IMR-90 (cell line): ENCODE data around the gene CLIC5. TPM values are rescaled to one million over a fixed set of nuclear protein-coding genes. Genes with fewer than 3 reads are reported as not detected.

Experiments used
- ATAC-seq: fragments of 200-7000 bp; cut with Tn5 transposase; 2 replicates; pipeline ENCODE4 v1.9.1; 2020; ENCODE audit warnings: low read depth, mild to moderate bottlenecking, moderate library complexity
- BruUV-seq: library from RNA; stranded (reverse); fragments of 400-500 nt; replicated peaks from 2 replicates; lab custom pipeline; 2021; lab: Mats Ljungman, UMichigan
- CTCF ChIA-PET: fragments of 300-600 bp; formaldehyde crosslinking; extraction: SDS; loops from one replicate; lab custom pipeline; 2021; ENCODE audit warnings: antibody characterized with exemption; lab: Yijun Ruan, JAX
- POLR2A ChIA-PET: fragments of 300-600 bp; sonication (Branson Sonifier 250); formaldehyde crosslinking; loops from one replicate; lab custom pipeline; 2022; ENCODE audit warnings: antibody characterized with exemption; ENCODE audit not compliant: unreplicated experiment; lab: Charles Lee
- DNase-seq: peaks from one replicate; pipeline ENCODE4 v3.0.0; 2013
- H2AFZ ChIP-seq: replicated peaks from 2 replicates; pipeline ENCODE3; 2013; ENCODE audit warnings: low read length, mild to moderate bottlenecking; ENCODE audit not compliant: poor library complexity
- H2AK5ac ChIP-seq: 2 replicates; pipeline ENCODE4 v1.6.1; 2013; ENCODE audit warnings: low read depth, low read length, inconsistent platforms
- H2AK9ac ChIP-seq: replicated peaks from 2 replicates; pipeline ENCODE3; 2013; ENCODE audit warnings: mild to moderate bottlenecking, low read depth, low read length, moderate library complexity; ENCODE audit not compliant: poor library complexity
- H2BK120ac ChIP-seq: 2 replicates; pipeline ENCODE4 v1.6.1; 2013; ENCODE audit warnings: low read depth, low read length, inconsistent platforms
- H2BK15ac ChIP-seq: 3 replicates; pipeline ENCODE4 v1.6.1; 2013; ENCODE audit warnings: low read depth, low read length, inconsistent platforms
- H2BK20ac ChIP-seq: 2 replicates; pipeline ENCODE4 v1.6.1; 2013; ENCODE audit warnings: low read depth, mild to moderate bottlenecking, inconsistent platforms, low read length, moderate library complexity
- H2BK5ac ChIP-seq: 2 replicates; pipeline ENCODE4 v1.6.1; 2013; ENCODE audit warnings: mild to moderate bottlenecking, low read depth, low read length, inconsistent platforms; ENCODE audit not compliant: poor library complexity, severe bottlenecking
- H3K14ac ChIP-seq: replicated peaks from 2 replicates; pipeline ENCODE4 v1.6.1; 2013; ENCODE audit warnings: low read depth, low read length, inconsistent platforms
- H3K18ac ChIP-seq: 2 replicates; pipeline ENCODE4 v1.6.1; 2013; ENCODE audit warnings: low read depth, low read length, control low read depth
- H3K23ac ChIP-seq: 2 replicates; pipeline ENCODE4 v1.6.1; 2013; ENCODE audit warnings: low read depth, low read length, inconsistent platforms
- H3K27ac ChIP-seq: 2 replicates; pipeline ENCODE4 v1.5.1; 2013; ENCODE audit warnings: mild to moderate bottlenecking, control low read depth, low read length; ENCODE audit not compliant: insufficient read depth
- H3K27me3 ChIP-seq: 2 replicates; pipeline ENCODE4 v1.6.1; 2013; ENCODE audit warnings: low read length; ENCODE audit not compliant: control insufficient read depth, insufficient read depth
- H3K36me3 ChIP-seq: 2 replicates; pipeline ENCODE4 v1.6.1; 2013; ENCODE audit warnings: low read length, mixed read lengths; ENCODE audit not compliant: control insufficient read depth, insufficient read depth
- H3K4ac ChIP-seq: 2 replicates; pipeline ENCODE4 v1.6.1; 2013; ENCODE audit warnings: low read depth, low read length, inconsistent platforms
- H3K4me1 ChIP-seq: 2 replicates; pipeline ENCODE4 v1.6.1; 2013; ENCODE audit warnings: low read length, mixed read lengths; ENCODE audit not compliant: control insufficient read depth, insufficient read depth
- H3K4me2 ChIP-seq: 2 replicates; pipeline ENCODE4 v1.6.1; 2013; ENCODE audit warnings: low read depth, mild to moderate bottlenecking, control low read depth, low read length, moderate library complexity
- H3K4me3 ChIP-seq: 2 replicates; pipeline ENCODE4 v1.5.1; 2013; ENCODE audit warnings: low read depth, mild to moderate bottlenecking, control low read depth, low read length, moderate library complexity; ENCODE audit not compliant: insufficient read depth
- H3K56ac ChIP-seq: 2 replicates; pipeline ENCODE4 v1.6.1; 2013; ENCODE audit warnings: low read length, inconsistent platforms; ENCODE audit not compliant: insufficient read depth; ENCODE audit errors: extremely low read depth
- H3K79me1 ChIP-seq, 2 experiments: 2 replicates each; pipeline ENCODE4 v1.6.1; 2013; ENCODE audit warnings: low read length in 2 of 2, inconsistent platforms in 1 of 2, low read depth in 1 of 2
- H3K9ac ChIP-seq: 2 replicates; pipeline ENCODE4 v1.6.1; 2013; ENCODE audit warnings: low read depth, low read length, control low read depth
- H3K9me1 ChIP-seq: 2 replicates; pipeline ENCODE4 v1.6.1; 2013; ENCODE audit warnings: low read length, inconsistent platforms; ENCODE audit not compliant: insufficient read depth
- H3K9me3 ChIP-seq: 2 replicates; pipeline ENCODE4 v1.6.1; 2013; ENCODE audit warnings: low read length; ENCODE audit not compliant: control insufficient read depth, insufficient read depth
- H4K20me1 ChIP-seq: 2 replicates; pipeline ENCODE4 v1.6.1; 2013; ENCODE audit warnings: low read length, inconsistent platforms; ENCODE audit not compliant: insufficient read depth
- H4K5ac ChIP-seq: 2 replicates; pipeline ENCODE4 v1.6.1; 2013; ENCODE audit warnings: mild to moderate bottlenecking, low read depth, low read length, control low read depth
- H4K8ac ChIP-seq, 2 experiments: 2 replicates each; pipeline ENCODE4 v1.6.1; 2013; ENCODE audit warnings: low read depth in 2 of 2, low read length in 2 of 2, control low read depth in 1 of 2, inconsistent platforms in 1 of 2
- H4K91ac ChIP-seq: 2 replicates; pipeline ENCODE4 v1.6.1; 2013; ENCODE audit warnings: low read depth, low read length, inconsistent platforms; ENCODE audit not compliant: insufficient read depth
- BHLHE40 ChIP-seq: fragments of 150-350 bp; IDR thresholded peaks from 2 replicates; pipeline ENCODE4 v1.6.1; 2016; ENCODE audit warnings: mild to moderate bottlenecking, low read depth, low read length
- CEBPB ChIP-seq: IDR thresholded peaks from 2 replicates; pipeline ENCODE4 v1.6.1; 2012; ENCODE audit warnings: low read depth, low read length, improper control_type of control experiment
- CTCF ChIP-seq: conservative IDR thresholded peaks from 2 replicates; pipeline ENCODE4 v1.5.1; 2012; ENCODE audit warnings: mild to moderate bottlenecking, low read depth, low read length, improper control_type of control experiment
- ELK1 ChIP-seq: fragments of 150-350 bp; IDR thresholded peaks from 2 replicates; pipeline ENCODE4 v1.6.1; 2016; ENCODE audit warnings: low read depth, mild to moderate bottlenecking, low read length, moderate library complexity, borderline replicate concordance
- FOS ChIP-seq: fragments of 150-350 bp; IDR thresholded peaks from 2 replicates; pipeline ENCODE4 v1.6.1; 2016; ENCODE audit warnings: low read depth, low read length
- MAFK ChIP-seq: IDR thresholded peaks from 2 replicates; pipeline ENCODE4 v1.6.1; 2012; ENCODE audit warnings: low read depth, low read length, improper control_type of control experiment
- MAZ ChIP-seq: IDR thresholded peaks from 2 replicates; pipeline ENCODE4 v1.6.1; 2012; ENCODE audit warnings: low read depth, mild to moderate bottlenecking, low read length, improper control_type of control experiment, moderate library complexity, borderline replicate concordance
- MXI1 ChIP-seq: IDR thresholded peaks from 2 replicates; pipeline ENCODE4 v1.6.1; 2012; ENCODE audit warnings: low read depth, mild to moderate bottlenecking, low read length, moderate library complexity, borderline replicate concordance
- POLR2A ChIP-seq: IDR thresholded peaks from 2 replicates; pipeline ENCODE4 v1.6.1; 2012; ENCODE audit warnings: mild to moderate bottlenecking, low read depth, low read length
- RAD21 ChIP-seq: IDR thresholded peaks from 2 replicates; pipeline ENCODE4 v1.6.1; 2012; ENCODE audit warnings: low read length, improper control_type of control experiment
- RCOR1 ChIP-seq: IDR thresholded peaks from 2 replicates; pipeline ENCODE4 v1.6.1; 2012; ENCODE audit warnings: mild to moderate bottlenecking, low read length, improper control_type of control experiment; ENCODE audit not compliant: insufficient replicate concordance
- SMC3 ChIP-seq: fragments of 150-350 bp; IDR thresholded peaks from 2 replicates; pipeline ENCODE4 v1.6.1; 2016; ENCODE audit warnings: low read depth, mild to moderate bottlenecking, antibody characterized with exemption, low read length, moderate library complexity
- WGBS, 2 experiments: methylation state at CpG; one replicate each; pipeline versions ENCODE4 v1.1.5 to v1.1.7; 2013; ENCODE audit warnings: missing lambda C conversion rate in 2 of 2; ENCODE audit not compliant: insufficient read length in 1 of 2; ENCODE audit errors: extremely low coverage in 2 of 2; 5-methylcytosine and 5-hydroxymethylcytosine counted together
- dilution Hi-C: fragments of 300-500 bp; cut with HindIII; formaldehyde crosslinking; loops from one replicate; pipeline ENCODE4 v1.14.3; 2018; ENCODE audit warnings: low sequenced_read_pairs; ENCODE audit not compliant: unreplicated experiment
- in situ Hi-C: fragments of 300-500 bp; cut with MboI; formaldehyde crosslinking; loops from 3 replicates; pipeline ENCODE4 v1.14.3; 2019; ENCODE audit warnings: low sequenced_read_pairs, inconsistent platforms, mixed read lengths
- intact Hi-C: fragments of 100-400 bp; cut with micrococcal nuclease; formaldehyde crosslinking; loops from 2 replicates; pipeline ENCODE4 v1.10.0; 2022
- polyA plus RNA-seq, 3 experiments: library from polyadenylated mRNA; depleted of rRNA; stranded (reverse); fragments of >200 nt; gene quantifications; 2 replicates each; pipeline ENCODE4 v1.2.3, GENCODE V29; 2012; ENCODE audit warnings: low replicate concordance in 1 of 3
- total RNA-seq: library from RNA; depleted of rRNA; stranded (reverse); fragments of >200 nt; gene quantifications from 2 replicates; pipeline ENCODE4 v1.2.3, GENCODE V29; 2012

CLIC5 gene
- total and polyA plus RNA-seq, 2 of the 4 experiments (the other 2 are of a cell fraction), result not detected

- POLR2A ChIA-PET, result no interaction called here
- no peak for DNase-seq
- CTCF ChIA-PET, result interaction anchor here (0.6 kb wide), 1 partner anchor 241 kb away, joined by 3 read pairs; no protein-coding TSS in a partner anchor
Observed at GRCh38 chr6:45880159-45880558, 135.5 kb downstream of the CLIC5 start.

More at GRCh38 chr6:45880159-45880558, 135.5 kb downstream of the CLIC5 start:
- no peak overlapping the region for H3K4me3 ChIP-seq
- ATAC-seq, result no peak; the same call in 1 of the 2 replicates
- H2BK20ac ChIP-seq, result no peak overlapping the region
- H3K27me3 ChIP-seq, result peaks cover 11% of the 10 kb centered on the region
- H3K4me1 ChIP-seq, result no peaks in the 10 kb centered on the region
- H3K9me1 ChIP-seq, result no peaks in the 10 kb centered on the region
- H3K79me1 ChIP-seq, result no peaks in the 10 kb centered on the region
- in situ Hi-C loops (no loop called here), dilution Hi-C loops (no loop called here), intact Hi-C loops (no loop called here)
- H4K8ac ChIP-seq, result no peak overlapping the region
- no peak overlapping the region for H2BK120ac ChIP-seq
- H3K4me2 ChIP-seq, result no peak overlapping the region
- no peak overlapping the region for H2BK15ac ChIP-seq
- H3K18ac ChIP-seq, result no peak overlapping the region
- no peaks in the 10 kb centered on the region for H4K20me1 ChIP-seq
- H3K36me3 ChIP-seq, result no peaks in the 10 kb centered on the region
- no peak overlapping the region for H3K14ac ChIP-seq
- BruUV-seq, result no TSS peak
- no peak overlapping the region for H3K56ac ChIP-seq
- no peaks in the 10 kb centered on the region for H3K9me3 ChIP-seq
- H3K27ac ChIP-seq, result no peak overlapping the region
- H2AK5ac ChIP-seq, result no peak overlapping the region
- H2AFZ ChIP-seq, result no peak overlapping the region
- no peak overlapping the region for H3K9ac ChIP-seq
- H3K23ac ChIP-seq, result no peak overlapping the region
- 0% methylated on average over 3 of the region's 5 CpGs; no CpG with 5 or more reads in 1 of the 2 experiments for WGBS, 2 experiments
- H2BK5ac ChIP-seq, result no peak overlapping the region
- H4K5ac ChIP-seq, result no peak overlapping the region
- no peak for TF ChIP-seq FOS
- no peak for TF ChIP-seq CTCF
- no peak for TF ChIP-seq RCOR1
- TF ChIP-seq MAFK, result no peak
- TF ChIP-seq SMC3, result no peak
- no peak for TF ChIP-seq MXI1
- TF ChIP-seq RAD21, result no peak
- no peak for TF ChIP-seq ELK1
- no peak for TF ChIP-seq POLR2A
- no peak for TF ChIP-seq CEBPB
- TF ChIP-seq BHLHE40, result no peak
- TF ChIP-seq MAZ, result no peak
- H3K4ac ChIP-seq, result no peak overlapping the region
- H2AK9ac ChIP-seq, result no peak overlapping the region
- H4K91ac ChIP-seq, result no peak overlapping the region
